GM21423 (cell line): ENCODE measurements around the gene DEFB115.
"Not testable (repeated sequence)": the region's sequence is repeated elsewhere in the genome, so short reads cannot be mapped to it uniquely, and the experiment has no call there.

Source experiments
- ATAC-seq: cut with Tn5 transposase; IDR thresholded peaks from one replicate; pipeline ENCODE4 v1.9.1; 2021; ENCODE audit warnings: mild to moderate bottlenecking, moderate library complexity; ENCODE audit not compliant: unreplicated experiment

Gene DEFB115

GRCh38 chr20:31257364-31257763 is at the start of gene DEFB115:
Gene DEFB115, plus strand, starts transcription at chr20:31257664. Its CDS starts 0 bp downstream, at chr20:31257664.
- ATAC-seq = no peak

- no peak for ATAC-seq
These were observed 20.5 kb upstream of the DEFB115 start for GRCh38 chr20:31236953-31237352.

GRCh38 chr20:31237763-31238162 is 19.7 kb upstream of the DEFB115 start:
- no peak for ATAC-seq

- ATAC-seq = no peak
These were observed 18.3 kb upstream of the DEFB115 start for GRCh38 chr20:31239139-31239538.

GRCh38 chr20:31256959-31257358 is 505 bp upstream of the DEFB115 start:
- no peak for ATAC-seq

GRCh38 chr20:31260326-31260932 is 3.0 kb downstream of the DEFB115 start:
- no peak for ATAC-seq

GRCh38 chr20:31274441-31274840 is 17.0 kb downstream of the DEFB115 start:
- ATAC-seq = no peak

- no peak for ATAC-seq
These were observed 20.7 kb downstream of the DEFB115 start for GRCh38 chr20:31278178-31278577.

GRCh38 chr20:31284964-31285363 is 27.5 kb downstream of the DEFB115 start:
- not testable (repeated sequence) for ATAC-seq

- no peak for ATAC-seq
These were observed 51.2 kb downstream of the DEFB115 start, which contains the start of gene DEFB116 for GRCh38 chr20:31308535-31309162. Gene DEFB116, minus strand, starts transcription at chr20:31308585. Its CDS starts 0 bp downstream, at chr20:31308585.
